ENCODE data around the gene NUDT4.

Gene NUDT4

DNA sequence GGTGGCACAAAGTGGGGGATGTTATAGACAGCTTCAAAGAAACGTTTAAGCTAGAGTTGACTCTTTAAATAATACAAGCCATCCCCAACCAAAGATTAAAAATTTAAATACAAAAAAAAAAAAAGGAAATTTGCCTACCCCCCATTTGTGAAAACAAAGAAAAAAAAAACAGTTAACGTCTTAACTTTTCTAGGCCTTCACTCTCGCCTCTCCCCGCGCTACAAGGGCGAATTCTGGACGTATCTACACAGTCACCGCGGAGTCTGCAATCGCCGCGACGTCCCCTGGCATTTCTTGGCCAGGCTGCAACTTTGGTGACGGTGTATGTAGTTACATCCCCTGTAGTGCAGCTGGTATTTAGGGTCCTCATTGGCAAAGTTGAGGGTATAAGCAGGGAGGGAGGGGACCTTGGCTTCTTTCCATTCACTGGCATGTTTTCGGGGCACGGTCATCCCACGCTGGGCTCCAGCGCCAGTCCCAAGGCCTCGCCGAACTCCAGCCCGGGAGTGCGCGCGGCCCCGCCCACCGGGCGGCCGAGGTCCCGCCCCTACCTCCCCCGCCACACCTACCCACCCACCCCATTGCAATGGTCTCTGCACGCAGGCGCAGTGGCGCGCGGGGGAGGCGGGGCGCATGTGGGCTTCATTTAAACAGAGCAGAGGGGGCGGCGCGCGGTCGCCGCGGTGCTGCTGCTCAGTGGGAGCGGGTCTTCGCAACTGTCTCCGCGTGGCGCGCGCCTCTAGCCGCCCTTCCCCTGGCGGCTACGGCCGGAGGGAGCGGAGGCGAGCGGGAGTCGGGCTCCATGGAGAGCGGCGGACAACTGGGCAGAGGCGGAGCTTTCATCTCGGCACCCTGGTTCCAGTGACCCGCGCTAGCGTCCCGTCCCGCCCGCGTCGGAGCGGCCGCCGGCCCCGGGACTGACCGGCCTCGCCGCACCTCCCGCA lies at the start of gene NUDT4:
NUDT4 (plus strand) TSS at position 674 of the 944 bp plus-strand sequence. CDS start 398 bp downstream, outside the sequence.
- peak; percentile 96 for DNase-seq

DNA sequence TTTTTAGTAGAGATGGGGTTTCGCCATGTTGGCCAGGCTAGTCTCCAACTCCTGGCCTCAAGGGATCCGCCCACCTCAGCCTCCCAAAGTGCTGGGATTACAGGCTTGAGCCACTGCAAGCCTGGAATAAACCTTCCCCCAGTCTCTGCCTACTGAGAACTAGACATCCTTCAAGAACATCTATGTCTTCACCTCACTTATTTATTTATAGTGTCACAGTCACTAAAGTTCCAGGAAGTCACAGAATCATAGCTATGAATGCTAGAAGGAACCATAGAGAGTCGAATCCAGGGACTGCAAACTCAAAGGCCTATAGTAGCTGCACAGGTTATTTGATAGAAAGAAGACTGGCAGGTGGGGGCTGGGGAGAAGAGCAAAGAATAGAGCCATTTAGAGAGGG lies 44.7 kb upstream of the NUDT4 start:
- DNase-seq = no peak

DNA sequence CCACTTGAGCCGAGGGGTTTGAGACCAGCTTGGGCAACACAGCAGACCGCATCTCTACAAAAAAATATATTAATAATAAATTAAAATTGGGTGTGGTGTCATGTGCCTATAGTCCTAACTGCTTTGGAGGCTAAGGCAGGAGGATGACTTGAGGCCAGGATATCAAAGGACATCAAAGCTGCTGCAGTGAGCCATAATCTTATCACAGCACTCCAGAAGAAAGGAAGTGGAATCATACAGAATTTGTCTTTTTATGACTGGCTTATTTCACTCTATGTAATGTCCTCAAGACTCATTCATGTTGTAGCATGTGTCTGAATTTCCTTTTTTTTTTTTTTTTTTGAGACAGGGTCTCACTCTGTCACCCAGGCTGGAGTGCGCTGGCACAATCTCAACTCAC lies 43.9 kb upstream of the NUDT4 start:
- no peak for DNase-seq

DNA sequence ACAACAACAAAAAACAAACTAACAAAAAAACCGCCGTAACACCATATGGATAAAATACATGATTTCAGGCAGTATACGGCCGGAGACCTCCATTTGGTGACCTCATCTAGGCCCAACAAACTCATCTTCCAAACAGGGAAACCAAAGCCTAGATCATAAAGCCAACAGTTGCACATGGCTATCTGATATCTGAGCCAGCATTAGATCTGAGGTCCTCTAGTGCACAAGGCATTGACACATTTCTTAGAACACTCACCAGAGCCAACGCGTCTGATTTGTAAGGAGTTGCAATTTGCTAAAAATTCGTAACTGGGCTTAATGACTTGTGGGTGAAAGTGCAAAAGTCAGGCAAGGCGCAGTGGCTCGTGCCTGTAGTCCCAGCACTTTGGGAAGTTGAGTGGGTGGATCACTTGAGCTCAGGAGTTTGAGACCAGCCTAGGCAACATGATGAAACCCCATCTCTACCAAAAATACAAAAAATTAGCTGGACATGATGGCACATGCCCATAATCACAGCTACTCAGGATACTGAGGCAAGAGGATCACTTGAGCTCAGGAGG lies 42.0 kb upstream of the NUDT4 start:
- no peak for DNase-seq

DNA sequence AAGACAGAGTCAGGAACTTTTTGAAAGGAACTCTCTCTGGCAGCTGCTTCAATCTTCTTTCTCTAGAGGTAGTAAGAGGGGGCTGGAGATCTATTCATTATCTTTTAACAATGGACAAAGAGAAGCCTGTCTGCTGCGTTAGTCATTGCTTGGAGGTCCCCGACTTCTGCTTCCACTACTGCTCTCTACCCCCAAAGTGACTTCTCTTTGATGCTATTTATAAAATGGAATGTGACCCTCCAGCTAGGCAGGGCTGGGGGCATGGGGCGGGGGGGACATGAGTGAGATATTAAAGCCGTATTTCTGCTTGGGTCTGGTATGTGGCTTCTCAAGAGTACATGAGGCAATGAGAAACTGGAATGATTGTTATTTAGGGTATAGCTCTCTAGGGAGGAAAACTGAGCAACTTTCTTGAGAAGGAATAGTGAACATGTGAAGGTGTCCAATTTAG lies 41.4 kb upstream of the NUDT4 start:
- DNase-seq = peak; percentile 85

DNA sequence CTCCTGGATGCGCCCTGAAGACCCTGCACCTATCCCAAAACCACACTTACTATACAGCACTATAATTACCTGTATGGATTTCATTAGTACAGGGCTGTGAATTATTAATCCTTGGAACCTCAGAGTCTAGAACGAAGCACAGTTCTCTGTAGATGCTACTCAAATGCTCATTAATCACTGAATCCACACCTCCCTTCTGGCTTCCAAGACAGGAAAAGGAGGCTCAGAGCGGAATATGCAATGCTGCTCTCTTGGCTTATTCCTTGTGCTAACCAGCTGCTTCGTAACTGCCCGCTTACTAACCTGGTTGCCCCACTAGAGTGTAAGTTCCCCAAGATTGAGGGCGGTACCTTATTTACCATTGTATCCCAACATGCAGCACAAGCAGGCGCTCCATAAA lies 39.1 kb upstream of the NUDT4 start:
- no peak for DNase-seq

DNA sequence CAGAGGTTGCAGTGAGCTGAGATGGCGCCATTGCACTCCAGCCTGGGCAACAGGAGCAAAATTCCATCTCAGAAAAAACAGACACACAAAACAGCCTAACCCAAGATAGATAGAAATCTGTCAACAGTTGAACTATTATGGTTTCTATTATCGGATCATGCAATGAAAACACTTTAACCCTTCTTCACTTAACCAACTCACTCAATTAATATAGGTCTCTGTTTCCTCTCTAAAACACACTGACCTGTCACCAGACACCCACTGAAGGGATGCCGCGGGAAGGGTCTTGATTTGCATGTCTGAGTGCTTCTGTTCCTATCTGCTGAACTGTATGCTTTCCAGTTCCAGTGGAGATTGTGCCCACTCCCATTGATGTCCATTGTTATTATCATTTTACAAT lies 38.0 kb upstream of the NUDT4 start:
- no peak for DNase-seq

DNA sequence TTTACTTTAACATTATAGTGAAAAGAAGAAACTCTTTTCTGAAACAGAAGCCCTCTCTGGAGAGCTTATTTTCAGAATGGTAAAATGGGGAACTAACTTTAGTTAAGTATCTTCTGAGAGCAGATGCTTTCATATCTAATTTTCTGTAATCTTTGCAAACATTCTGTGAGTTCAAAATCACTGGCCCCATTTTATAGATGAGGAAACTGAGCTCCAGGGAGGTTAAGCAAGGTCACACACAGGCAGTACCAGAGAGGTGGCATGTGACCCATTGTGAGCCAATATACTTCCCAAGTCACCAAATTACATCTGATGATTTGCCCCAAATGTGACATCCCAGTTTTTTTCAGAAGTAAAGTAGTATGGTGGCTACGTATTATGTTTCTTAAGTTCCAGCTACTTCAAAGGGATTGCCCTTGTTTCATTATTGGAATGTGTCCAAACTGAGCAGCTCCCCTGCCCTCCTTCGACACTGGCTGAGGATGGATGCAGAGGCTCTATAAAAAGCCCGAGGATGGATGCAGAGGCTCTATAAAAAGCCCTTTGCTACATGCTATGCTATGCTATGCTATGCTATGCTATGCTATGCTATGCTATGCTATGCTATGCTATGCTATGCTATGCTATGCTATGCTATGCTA lies 36.2 kb upstream of the NUDT4 start:
- DNase-seq = no peak

DNA sequence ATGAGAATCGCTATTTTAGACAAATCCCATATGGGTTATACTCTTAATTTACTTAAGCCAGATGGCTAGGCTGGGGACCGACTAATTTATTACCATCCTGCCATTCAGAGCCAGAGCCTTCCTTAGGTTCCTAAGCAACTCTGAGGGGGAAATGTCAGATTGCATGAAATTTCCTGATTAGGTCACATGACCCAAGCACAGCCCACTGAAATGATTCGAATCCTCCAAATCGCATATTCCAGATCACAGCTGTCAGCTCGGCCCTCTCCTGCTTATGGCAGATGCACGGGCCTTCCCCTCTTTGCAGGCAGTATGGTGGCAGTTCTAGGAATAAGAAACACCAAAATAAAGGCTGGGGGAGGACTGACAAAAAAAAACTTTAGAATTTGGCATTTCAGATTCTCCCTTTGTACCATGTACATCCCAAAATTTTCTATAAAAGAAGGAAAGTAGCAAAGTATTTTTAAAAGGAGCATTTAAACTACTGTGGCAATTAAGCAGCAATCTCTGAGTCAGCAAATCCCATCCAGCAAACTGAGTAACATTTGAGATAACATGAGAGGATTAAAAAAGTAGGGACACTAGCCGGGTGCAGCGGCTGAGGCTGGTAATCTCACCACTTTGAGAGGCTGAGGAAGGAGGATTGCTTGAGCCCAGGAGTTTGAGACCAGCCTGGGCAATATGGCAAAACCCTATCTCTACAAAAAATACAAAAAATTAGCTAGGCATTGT lies 30.5 kb upstream of the NUDT4 start:
- no peak for DNase-seq

DNA sequence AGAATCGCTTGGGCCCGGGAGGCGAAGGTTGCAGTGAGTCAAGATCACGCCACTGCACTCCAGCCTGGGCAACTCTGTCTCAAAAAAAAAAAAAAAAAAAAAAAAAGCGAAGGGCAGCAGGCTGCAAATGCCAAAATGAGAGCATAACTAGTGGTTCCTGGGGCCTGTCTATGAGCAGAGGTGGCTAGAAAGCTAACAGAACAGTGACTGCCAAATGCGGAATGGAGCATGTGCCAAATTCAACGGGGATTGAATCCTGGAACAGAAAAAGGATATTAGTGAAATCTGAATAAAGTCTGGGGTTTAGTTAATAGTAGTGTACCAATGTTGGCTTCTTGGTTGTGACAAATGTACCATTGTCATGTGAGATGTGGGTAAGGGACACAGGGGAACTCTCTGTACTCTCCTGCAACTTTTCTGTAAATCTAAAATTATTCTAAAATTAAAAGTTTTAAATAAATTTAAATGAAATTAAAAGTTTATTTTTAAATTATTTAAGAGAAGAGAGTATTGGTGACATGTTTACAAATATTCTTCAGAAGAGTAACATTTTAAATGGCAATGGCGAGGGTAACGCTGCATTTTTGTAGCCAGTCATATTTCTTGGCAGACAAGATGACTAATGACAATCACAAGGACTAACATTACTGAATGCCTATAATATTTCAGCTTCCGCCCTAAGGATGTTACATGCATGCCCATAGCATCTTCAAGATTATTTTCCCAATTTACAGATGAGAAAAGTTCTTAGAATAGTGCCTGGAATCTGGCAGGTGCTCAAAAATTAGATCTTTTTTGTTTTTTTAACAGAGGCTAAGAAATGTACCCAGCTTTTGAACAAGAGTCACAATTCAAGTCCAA lies 28.9 kb upstream of the NUDT4 start:
- no peak for DNase-seq

DNA sequence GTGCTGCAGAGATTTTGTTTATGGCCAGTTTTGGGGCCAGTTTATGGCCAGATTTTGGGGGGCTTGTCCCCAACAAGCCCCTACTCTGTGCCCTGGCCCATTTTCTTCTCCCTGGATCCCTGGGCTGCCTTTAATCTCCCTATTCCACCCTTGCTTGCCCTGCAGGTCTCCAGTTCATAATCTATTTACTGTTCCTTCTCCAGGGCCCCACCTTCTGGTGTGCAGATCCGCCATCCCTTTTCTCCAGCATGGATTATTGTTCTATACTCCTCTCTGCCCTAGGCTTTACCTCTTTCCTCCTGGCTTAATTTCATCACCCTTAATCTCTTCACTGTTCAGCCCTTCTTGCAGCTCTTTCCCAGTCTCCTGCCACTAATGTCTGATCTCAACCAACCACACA lies 26.0 kb upstream of the NUDT4 start:
- no peak for DNase-seq

DNA sequence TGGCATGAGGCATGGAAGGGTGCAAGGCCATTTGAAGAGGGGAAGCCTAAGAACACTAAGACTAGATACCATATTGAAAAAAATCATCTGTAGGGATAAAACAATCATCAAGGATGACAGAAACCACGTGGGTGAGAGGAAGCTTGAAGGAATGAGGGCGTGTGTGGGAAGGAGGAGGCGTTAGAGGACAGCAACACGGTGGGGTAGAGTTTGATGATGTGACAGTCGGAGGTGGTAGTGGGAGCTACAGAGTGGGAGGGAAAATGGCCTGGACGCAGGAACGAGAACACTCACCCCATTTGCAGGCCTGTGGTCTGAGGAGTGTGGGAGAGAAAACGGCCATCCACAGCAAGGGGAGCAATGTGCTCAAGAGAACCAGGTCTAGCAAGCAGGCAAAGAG lies 25.4 kb upstream of the NUDT4 start:
- no peak for DNase-seq

DNA sequence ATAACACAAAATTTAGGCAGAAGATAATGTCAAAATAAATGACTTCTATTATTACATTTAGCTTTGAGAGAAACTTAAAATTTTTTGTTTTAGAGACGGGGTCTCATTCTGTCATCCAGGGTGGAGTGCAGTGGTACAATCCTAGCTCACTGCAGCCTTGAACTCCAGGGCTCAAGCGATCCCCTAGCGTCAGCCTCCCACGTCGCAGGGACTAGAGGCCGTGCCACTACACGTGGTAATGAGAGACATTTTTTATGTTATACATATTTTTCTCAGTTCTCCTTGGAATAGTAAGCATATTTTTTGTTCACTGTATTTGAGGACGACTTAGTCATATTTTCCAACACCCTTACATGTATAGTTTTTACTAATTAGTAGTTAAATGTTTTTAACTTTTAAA lies 21.5 kb upstream of the NUDT4 start:
- no peak for DNase-seq

DNA sequence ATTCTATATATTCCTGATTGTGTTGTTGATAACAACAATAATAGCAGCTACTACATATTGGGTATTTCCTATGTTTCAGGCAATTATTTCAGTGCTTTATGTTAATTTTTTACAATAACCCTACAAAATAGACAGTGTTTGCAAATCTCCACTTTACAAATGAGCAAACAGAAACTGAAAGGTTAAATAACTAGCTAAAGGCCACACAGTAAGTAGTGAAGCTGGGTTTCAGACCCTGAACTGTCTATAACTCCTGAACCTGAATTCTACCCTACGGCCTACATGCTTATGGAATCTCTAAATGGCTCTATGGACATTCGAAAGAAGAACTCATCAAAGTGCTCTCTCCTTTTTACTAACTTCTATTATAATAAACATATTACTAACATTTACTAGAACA lies 19.7 kb upstream of the NUDT4 start:
- DNase-seq = no peak

DNA sequence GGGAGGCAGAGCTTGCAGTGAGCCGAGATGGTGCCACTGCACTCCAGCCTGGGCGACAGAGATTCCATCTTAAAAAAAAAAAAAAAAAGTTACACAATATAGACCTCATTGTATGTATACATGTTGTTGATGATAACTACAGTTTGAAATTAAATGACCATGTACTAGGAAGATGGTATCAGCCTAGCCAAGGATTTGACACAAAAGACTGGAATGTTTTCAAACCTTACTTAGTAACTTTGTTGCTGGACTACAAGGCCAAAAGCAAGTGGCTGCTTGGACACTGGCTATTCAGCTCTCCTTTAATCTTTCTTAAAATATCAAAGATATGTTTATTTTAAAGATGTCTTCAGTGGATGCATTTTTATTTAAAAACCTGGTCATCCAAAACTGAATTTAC lies 18.9 kb upstream of the NUDT4 start:
- no peak for DNase-seq

DNA sequence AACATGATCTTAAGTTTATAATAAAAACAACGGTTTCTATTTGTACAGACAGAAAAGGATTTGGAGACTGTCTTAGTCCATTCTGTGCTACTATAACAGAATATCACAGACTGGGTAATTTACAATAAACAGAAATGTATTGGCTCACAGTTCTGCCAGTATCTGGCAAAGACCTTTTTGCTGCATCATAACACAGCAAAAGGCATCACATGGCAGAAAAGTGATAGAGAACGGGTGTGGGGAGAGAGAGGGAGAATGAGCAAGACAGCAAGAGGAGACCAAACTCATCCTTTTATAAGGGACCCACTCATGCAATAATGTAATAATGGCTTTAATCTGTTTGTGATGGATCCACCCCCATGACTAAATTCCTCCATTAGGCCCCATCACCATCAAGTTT lies 17.0 kb upstream of the NUDT4 start:
- DNase-seq = no peak

DNA sequence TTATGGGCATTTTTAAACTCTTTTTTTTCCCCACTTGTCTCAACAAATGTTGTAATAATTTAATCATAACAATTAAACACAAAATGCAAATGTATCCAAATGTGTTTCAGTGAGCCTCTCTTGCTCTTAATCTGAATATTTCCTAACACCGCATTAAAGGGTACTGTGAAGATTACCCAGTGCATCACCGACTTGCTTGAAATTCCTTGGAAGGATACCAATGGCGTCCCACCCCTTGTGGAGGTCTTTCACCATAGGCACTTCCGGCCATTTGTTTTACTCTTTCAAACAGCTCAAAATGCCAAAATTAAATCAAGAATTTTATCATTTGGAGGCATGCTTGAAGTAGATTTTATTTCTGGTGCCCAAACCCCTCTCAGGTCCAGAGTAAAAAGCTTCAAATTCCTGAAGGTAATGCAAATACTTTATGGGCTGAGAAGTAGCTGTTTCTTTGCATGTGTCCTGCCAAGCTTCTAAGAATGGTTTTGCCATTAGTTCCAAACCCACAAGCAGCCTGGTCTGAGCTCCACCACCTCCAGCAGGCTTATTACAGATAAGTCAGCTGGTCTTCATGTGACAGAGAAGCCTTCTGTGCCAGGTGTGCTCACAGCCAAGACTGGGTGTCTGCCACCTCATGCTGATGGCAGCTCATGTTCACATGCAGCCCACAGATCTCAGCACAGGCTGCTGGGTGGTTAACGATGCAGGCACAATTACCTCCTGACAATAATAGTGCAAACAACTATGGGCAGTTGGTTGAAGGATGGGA lies 16.4 kb upstream of the NUDT4 start:
- DNase-seq = peak; percentile 22

DNA sequence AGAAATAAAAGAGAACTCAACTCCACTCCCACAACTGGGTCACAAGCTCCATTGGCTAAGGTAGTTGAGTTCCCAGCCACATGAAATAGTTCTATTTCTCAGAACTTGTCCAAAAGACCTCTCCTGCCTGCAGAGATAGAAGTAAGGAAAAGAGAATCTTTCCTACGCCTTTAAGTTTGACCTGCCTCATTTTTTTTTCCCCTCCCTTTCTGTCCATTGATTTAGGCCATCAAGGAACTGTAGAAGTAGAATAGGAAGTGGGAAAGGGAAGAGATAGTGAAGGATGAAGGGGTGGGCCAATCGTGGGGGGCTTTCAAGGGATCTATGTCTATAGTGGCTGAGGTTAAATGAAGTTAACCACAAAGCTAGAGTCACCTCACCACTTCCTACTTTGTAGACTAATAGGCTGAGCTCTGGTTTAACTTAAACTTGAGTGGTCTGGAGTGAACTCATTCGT lies 13.9 kb upstream of the NUDT4 start:
- DNase-seq = no peak

DNA sequence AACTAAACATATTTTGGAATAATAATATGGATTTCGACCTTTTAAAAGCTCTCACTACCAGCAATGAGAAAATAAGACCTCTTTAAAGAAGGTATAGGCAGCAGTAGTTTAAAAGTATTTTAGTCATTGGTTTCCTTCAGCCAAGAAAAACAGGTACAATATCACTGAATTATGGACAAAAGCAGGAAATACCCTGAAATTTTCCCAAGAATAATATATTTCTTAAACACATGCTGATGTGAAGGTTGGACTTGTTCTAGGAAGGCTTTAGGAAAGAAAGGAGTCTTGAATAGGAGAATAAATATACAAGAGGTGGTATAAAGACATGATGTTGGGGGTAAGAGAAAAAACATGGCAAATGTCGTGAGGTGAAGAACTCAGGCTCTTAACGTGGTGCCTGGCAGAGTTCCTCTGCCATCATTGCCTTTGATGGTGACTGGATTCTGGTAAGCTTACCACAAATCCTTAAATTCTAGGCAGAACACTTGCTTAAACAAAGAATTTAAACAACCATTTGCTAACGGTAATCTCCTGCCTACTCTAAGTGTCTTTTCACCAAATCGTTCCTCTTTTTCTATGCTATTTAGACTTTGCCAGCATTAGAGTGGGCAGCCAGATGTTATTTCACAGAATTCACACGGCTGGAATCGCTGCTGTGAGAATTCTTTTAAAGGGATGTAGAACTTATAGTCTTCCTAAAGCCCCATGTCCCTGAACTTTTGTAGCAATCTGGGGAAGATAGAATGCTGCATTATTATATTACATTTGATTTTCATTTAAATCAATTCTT lies 11.9 kb upstream of the NUDT4 start:
- DNase-seq = no peak

DNA sequence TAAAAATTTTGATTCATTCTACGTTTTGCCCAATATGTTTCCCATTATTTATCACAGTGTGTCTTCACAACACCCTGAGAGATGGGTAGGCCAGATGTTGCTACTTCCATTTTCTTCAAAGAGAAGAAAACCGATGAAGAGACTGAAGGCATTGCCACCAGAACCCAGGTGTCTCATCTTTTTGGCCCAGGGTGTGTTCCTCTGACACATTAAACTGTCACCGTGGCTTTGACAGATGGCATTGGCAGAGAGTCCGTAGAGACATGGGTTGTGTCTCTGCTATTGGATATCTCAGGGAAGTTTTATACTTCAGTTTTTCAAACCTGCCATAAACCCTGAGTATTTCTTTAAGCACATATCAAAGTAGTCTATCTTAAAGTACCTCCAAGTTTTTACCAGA lies 11.3 kb upstream of the NUDT4 start:
- no peak for DNase-seq

DNA sequence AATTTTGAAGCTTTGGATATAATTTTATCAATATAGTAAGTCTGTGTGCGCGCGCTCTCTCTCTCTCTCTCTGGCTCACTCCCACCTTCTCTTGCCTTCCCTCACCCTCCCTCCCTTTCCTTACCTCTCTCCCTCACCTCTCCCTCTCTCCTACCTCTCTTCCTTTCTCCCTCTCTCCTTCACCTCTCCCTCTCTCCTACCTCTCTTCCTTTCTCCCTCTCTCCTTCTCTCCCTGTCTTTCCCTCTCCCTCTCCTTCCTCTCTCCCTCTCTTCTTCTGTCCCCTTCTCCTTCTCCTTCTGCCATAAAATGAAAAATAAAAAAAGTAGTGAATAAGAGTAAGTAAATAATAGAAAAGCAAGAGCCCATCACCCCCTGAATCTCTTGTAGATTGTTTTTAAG lies 9.0 kb upstream of the NUDT4 start:
- DNase-seq = no peak

Measured in fibroblast of skin of right quadriceps (primary cell).